HUES6 (cell line): ENCODE measurements around the gene AEBP2.
"Not testable (repeated sequence)": the region's sequence is repeated elsewhere in the genome, so short reads cannot be mapped to it uniquely, and the experiment has no call there.

ENCODE experiments used
- H3K27ac ChIP-seq: 2 replicates; pipeline ENCODE4 v1.7.0; 2013; ENCODE audit warnings: low read depth, mild to moderate bottlenecking, low read length, inconsistent platforms
- H3K27me3 ChIP-seq: 2 replicates; pipeline ENCODE4 v1.6.1; 2013; ENCODE audit warnings: low read length; ENCODE audit not compliant: control insufficient read depth, insufficient read depth
- H3K36me3 ChIP-seq: 2 replicates; pipeline ENCODE4 v1.6.1; 2013; ENCODE audit warnings: low read length; ENCODE audit not compliant: control insufficient read depth, insufficient read depth
- H3K4me1 ChIP-seq: 2 replicates; pipeline ENCODE4 v1.6.1; 2013; ENCODE audit warnings: low read length; ENCODE audit not compliant: control insufficient read depth, insufficient read depth
- H3K4me3 ChIP-seq: 2 replicates; pipeline ENCODE4 v1.5.1; 2013; ENCODE audit warnings: low read depth, low read length
- H3K9ac ChIP-seq: one replicate; pipeline ENCODE4 v1.6.1; 2013; ENCODE audit warnings: mild to moderate bottlenecking, low read length
- H3K9me3 ChIP-seq: 2 replicates; pipeline ENCODE4 v1.6.1; 2013; ENCODE audit warnings: low read depth, low read length; ENCODE audit not compliant: control insufficient read depth, insufficient read depth

Gene AEBP2

GRCh38 chr12:19439059-19440018 is at the start of gene AEBP2:
Gene AEBP2, plus strand, starts transcription at chr12:19439492. Its CDS starts 208 bp downstream, at chr12:19439700.
- no peaks in the 10 kb centered on the region for H3K9me3 ChIP-seq
- peaks cover 18% of the 10 kb centered on the region for H3K4me1 ChIP-seq
- H3K36me3 ChIP-seq, result peaks cover 16% of the 10 kb centered on the region
- peak within 1 kb of the TSS; percentile 97 for H3K9ac ChIP-seq
- peak within 1 kb of the TSS; percentile 92 for H3K27ac ChIP-seq
- no peaks in the 10 kb centered on the region for H3K27me3 ChIP-seq
- peak within 1 kb of the TSS; percentile 92 for H3K4me3 ChIP-seq

GRCh38 chr12:19390051-19390598 is 49.2 kb upstream of the AEBP2 start:
- Histone ChIP-seq H3K27me3 (no peaks in the 10 kb centered on the region), H3K36me3 (no peaks in the 10 kb centered on the region), H3K9me3 (no peaks in the 10 kb centered on the region), H3K27ac (no peak overlapping the region), H3K4me3 (no peak overlapping the region), H3K9ac (no peak overlapping the region), H3K4me1 (no peaks in the 10 kb centered on the region)

- H3K4me3 ChIP-seq, H3K9ac ChIP-seq, H3K27me3 ChIP-seq, H3K27ac ChIP-seq, H3K4me1 ChIP-seq, H3K9me3 ChIP-seq, H3K36me3 ChIP-seq: not testable (repeated sequence)
Measured at GRCh38 chr12:19392644-19393043, 46.6 kb upstream of the AEBP2 start.

- Histone ChIP-seq H3K4me1 (no peaks in the 10 kb centered on the region), H3K27me3 (no peaks in the 10 kb centered on the region), H3K36me3 (no peaks in the 10 kb centered on the region), H3K27ac (no peak overlapping the region), H3K9ac (no peak overlapping the region), H3K9me3 (no peaks in the 10 kb centered on the region), H3K4me3 (no peak overlapping the region)
Measured at GRCh38 chr12:19394385-19394784, 44.9 kb upstream of the AEBP2 start.

- no peak overlapping the region for H3K4me3 ChIP-seq
- H3K36me3 ChIP-seq, result no peaks in the 10 kb centered on the region
- H3K4me1 ChIP-seq, result 0 out of 2 replicates have a peak, but pooled peaks cover 7% of the 10 kb centered on the region
- no peaks in the 10 kb centered on the region for H3K9me3 ChIP-seq
- no peak overlapping the region for H3K27ac ChIP-seq
- H3K9ac ChIP-seq, result no peak overlapping the region
- H3K27me3 ChIP-seq, result no peaks in the 10 kb centered on the region
Measured at GRCh38 chr12:19397534-19397933, 41.8 kb upstream of the AEBP2 start.

- no peaks in the 10 kb centered on the region for H3K36me3 ChIP-seq
- H3K27ac ChIP-seq, result no peak overlapping the region
- no peak overlapping the region for H3K9ac ChIP-seq
- peaks cover 13% of the 10 kb centered on the region; the same call in 1 of the 2 replicates for H3K4me1 ChIP-seq
- no peak overlapping the region for H3K4me3 ChIP-seq
- no peaks in the 10 kb centered on the region for H3K27me3 ChIP-seq
- H3K9me3 ChIP-seq, result no peaks in the 10 kb centered on the region
Measured at GRCh38 chr12:19398376-19399363, 40.6 kb upstream of the AEBP2 start.

GRCh38 chr12:19400649-19401285 is 38.5 kb upstream of the AEBP2 start:
- H3K9me3 ChIP-seq, H3K27ac ChIP-seq, H3K27me3 ChIP-seq, H3K36me3 ChIP-seq, H3K4me3 ChIP-seq, H3K9ac ChIP-seq: not testable (repeated sequence)
- H3K4me1 ChIP-seq, result peaks cover 17% of the 10 kb centered on the region; the same call in 1 of the 2 replicates

- peaks cover 17% of the 10 kb centered on the region; the same call in 1 of the 2 replicates for H3K4me1 ChIP-seq
- no peak overlapping the region for H3K9ac ChIP-seq
- H3K27me3 ChIP-seq, result no peaks in the 10 kb centered on the region
- no peaks in the 10 kb centered on the region for H3K9me3 ChIP-seq
- no peak overlapping the region for H3K27ac ChIP-seq
- no peak overlapping the region for H3K4me3 ChIP-seq
- H3K36me3 ChIP-seq, result no peaks in the 10 kb centered on the region
Measured at GRCh38 chr12:19402211-19402610, 37.1 kb upstream of the AEBP2 start.

GRCh38 chr12:19402743-19403431 is 36.4 kb upstream of the AEBP2 start:
- Histone ChIP-seq H3K4me3 (no peak overlapping the region), H3K4me1 (peaks cover 17% of the 10 kb centered on the region; the same call in 1 of the 2 replicates)

More at GRCh38 chr12:19402743-19403431, 36.4 kb upstream of the AEBP2 start:
- Histone ChIP-seq H3K9ac (no peak overlapping the region), H3K27ac (no peak overlapping the region), H3K36me3 (no peaks in the 10 kb centered on the region), H3K27me3 (no peaks in the 10 kb centered on the region), H3K9me3 (no peaks in the 10 kb centered on the region)
